Karpas-422 (cell line): ENCODE measurements around the gene NUTF2. TPM values are rescaled to one million over a fixed set of nuclear protein-coding genes. Genes with fewer than 3 reads are reported as not detected.

ENCODE experiments used
- DNase-seq: peaks from one replicate; pipeline ENCODE4 v3.0.0-alpha.2; 2015
- H2AFZ ChIP-seq: fragments of 200-600 bp; sonication (generic); 2 replicates; pipeline ENCODE4 v1.6.1; 2014; ENCODE audit warnings: antibody characterized with exemption, low read length, mixed read lengths
- H3K27ac ChIP-seq: fragments of 200-600 bp; sonication (generic); 2 replicates; pipeline ENCODE4 v1.5.1; 2014; ENCODE audit warnings: mild to moderate bottlenecking, low read length, moderate library complexity
- H3K27me3 ChIP-seq: fragments of 200-600 bp; sonication (generic); 2 replicates; pipeline ENCODE4 v1.6.1; 2014; ENCODE audit warnings: low read length, mixed read lengths
- H3K36me3 ChIP-seq: fragments of 200-600 bp; sonication (generic); 2 replicates; pipeline ENCODE4 v1.6.1; 2014; ENCODE audit warnings: low read length, mixed read lengths; ENCODE audit not compliant: insufficient read depth
- H3K4me1 ChIP-seq: fragments of 200-600 bp; sonication (generic); 2 replicates; pipeline ENCODE4 v1.6.1; 2014; ENCODE audit warnings: mild to moderate bottlenecking, low read length, mixed read lengths
- H3K4me2 ChIP-seq: fragments of 200-600 bp; sonication (generic); 2 replicates; pipeline ENCODE4 v1.6.1; 2014; ENCODE audit warnings: low read length, low read depth, mild to moderate bottlenecking; ENCODE audit not compliant: poor library complexity, severe bottlenecking
- H3K4me3 ChIP-seq: fragments of 200-600 bp; sonication (generic); 2 replicates; pipeline ENCODE4 v1.5.1; 2014; ENCODE audit warnings: mild to moderate bottlenecking, antibody characterized with exemption, low read length, mixed read lengths
- H3K79me2 ChIP-seq: fragments of 200-600 bp; sonication (generic); 2 replicates; pipeline ENCODE4 v1.6.1; 2014; ENCODE audit warnings: mild to moderate bottlenecking, low read length, mixed read lengths
- H3K9ac ChIP-seq: fragments of 200-600 bp; sonication (generic); 2 replicates; pipeline ENCODE4 v1.6.0; 2014; ENCODE audit warnings: low read length
- H3K9me2 ChIP-seq: fragments of 200-600 bp; sonication (generic), shearing (Covaris generic); replicated peaks from 2 replicates; pipeline ENCODE4 v1.6.0; 2014; ENCODE audit warnings: mild to moderate bottlenecking, low read length, moderate library complexity; ENCODE audit not compliant: insufficient read depth
- H3K9me3 ChIP-seq: fragments of 300-700, 200-600 bp; sonication (generic); 2 replicates; pipeline ENCODE4 v1.6.1; 2014; ENCODE audit warnings: low read length, mixed read lengths
- H4K20me1 ChIP-seq: fragments of 200-600 bp; sonication (generic); 2 replicates; pipeline ENCODE4 v1.6.1; 2014; ENCODE audit warnings: mild to moderate bottlenecking, antibody characterized with exemption, low read length, low read depth; ENCODE audit not compliant: insufficient read depth
- total RNA-seq: library from RNA; depleted of rRNA; stranded (reverse); fragments of >200 nt; shearing (Covaris generic); gene quantifications from 2 replicates; pipeline ENCODE4 v1.2.3, GENCODE V29; 2014; ENCODE audit warnings: low replicate concordance

NUTF2 gene
- total RNA-seq, 1 experiment from 2014 or later = 179 TPM

DNA sequence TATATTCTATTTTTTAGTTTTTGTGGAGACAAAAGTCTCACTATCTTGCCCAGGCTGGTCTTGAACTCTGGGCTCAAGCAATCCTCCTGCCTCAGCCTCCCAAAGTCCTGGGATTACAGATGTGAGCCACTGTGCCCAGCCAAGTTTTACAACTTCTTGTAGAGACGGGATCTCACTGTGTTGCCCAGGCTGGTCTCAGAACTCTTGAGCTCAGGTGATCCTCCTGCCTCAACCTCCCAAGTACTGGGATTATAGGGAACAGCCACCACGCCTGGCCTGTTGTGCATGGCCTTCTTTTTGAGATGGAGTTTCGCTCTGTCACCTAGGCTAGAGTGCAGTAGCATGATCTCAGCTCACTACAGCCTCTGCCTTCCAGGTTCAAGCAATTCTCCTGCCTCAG lies 6.9 kb downstream of the NUTF2 start:
- peaks cover 5% of the 10 kb centered on the region; the same call in 1 of the 2 replicates for H3K36me3 ChIP-seq
- H3K9ac ChIP-seq = no peak overlapping the region
- H3K27ac ChIP-seq = no peak overlapping the region
- H3K4me2 ChIP-seq = no peak overlapping the region
- peaks cover 25% of the 10 kb centered on the region; the same call in 1 of the 2 replicates for H4K20me1 ChIP-seq
- H3K27me3 ChIP-seq = no peaks in the 10 kb centered on the region
- H3K79me2 ChIP-seq = peaks cover 96% of the 10 kb centered on the region
- no peaks in the 10 kb centered on the region for H3K4me1 ChIP-seq
- no peak overlapping the region for H3K4me3 ChIP-seq
- no peak for DNase-seq
- no peaks in the 10 kb centered on the region for H3K9me2 ChIP-seq
- no peaks in the 10 kb centered on the region for H3K9me3 ChIP-seq
- H2AFZ ChIP-seq = no peak overlapping the region

DNA sequence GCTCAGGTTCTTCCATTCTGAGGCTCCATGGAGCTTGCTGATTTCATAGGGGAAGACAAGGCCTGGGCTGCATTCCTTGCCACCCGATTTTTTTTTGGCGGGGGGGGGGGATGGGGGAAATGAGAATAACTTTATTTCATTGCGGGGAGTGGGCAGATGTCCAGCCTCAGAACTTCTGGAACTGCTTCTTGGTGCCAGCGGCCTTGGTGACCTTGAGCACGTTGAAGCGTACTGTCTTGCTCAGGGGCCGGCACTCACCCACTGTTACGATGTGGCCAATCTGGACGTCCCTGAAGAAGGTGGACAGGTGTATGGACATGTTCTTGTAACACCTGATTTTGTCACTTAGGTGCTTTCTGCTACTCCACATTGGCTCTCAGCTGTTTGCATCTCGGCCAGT lies 9.1 kb downstream of the NUTF2 start:
- Histone ChIP-seq H3K79me2 (peaks cover 98% of the 10 kb centered on the region), H3K4me2 (no peak overlapping the region), H3K27ac (no peak overlapping the region), H3K9me2 (no peaks in the 10 kb centered on the region), H3K36me3 (no peaks in the 10 kb centered on the region), H2AFZ (no peak overlapping the region), H3K27me3 (no peaks in the 10 kb centered on the region), H3K4me3 (no peak overlapping the region), H3K9me3 (no peaks in the 10 kb centered on the region), H3K4me1 (peaks cover 17% of the 10 kb centered on the region), H3K9ac (no peak overlapping the region), H4K20me1 (peaks cover 25% of the 10 kb centered on the region; the same call in 1 of the 2 replicates)
- DNase-seq = no peak

DNA sequence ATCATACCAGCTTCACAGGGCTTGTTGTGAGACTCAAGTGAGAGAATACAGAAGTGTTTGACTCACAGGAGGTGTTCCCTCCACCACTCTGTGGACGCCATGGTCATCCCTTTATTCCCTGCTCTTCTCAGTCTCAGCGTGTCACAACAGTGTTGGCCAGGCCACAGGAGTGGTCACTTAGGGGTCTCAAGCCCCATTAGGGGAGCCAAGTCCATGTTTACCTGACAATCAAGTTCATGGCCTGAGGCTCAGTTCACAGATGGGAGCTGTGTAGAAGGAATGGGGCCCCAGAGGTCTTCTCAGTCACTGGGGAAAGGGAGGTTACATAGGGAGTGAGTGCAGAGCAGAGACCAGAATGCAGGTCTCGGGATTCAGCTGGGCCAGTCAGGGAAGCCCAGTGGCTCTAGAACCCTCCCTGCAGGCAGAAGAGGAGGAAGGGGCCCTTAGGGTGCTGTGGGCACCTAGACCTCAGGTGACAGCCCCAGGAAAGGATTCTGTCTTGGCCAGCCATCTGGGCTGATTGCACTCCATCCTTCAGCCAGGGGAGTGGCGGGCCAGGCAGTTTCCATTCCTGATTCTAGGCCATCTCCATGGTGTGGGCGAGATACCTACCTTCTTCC lies 10.3 kb downstream of the NUTF2 start:
- Histone ChIP-seq H3K4me1 (peaks cover 20% of the 10 kb centered on the region), H3K4me2 (no peak overlapping the region), H2AFZ (no peak overlapping the region), H3K9me2 (no peaks in the 10 kb centered on the region), H3K9me3 (no peaks in the 10 kb centered on the region), H3K4me3 (no peak overlapping the region), H3K79me2 (peaks cover 98% of the 10 kb centered on the region), H3K36me3 (no peaks in the 10 kb centered on the region), H3K27me3 (no peaks in the 10 kb centered on the region), H4K20me1 (peaks cover 37% of the 10 kb centered on the region), H3K9ac (no peak overlapping the region), H3K27ac (no peak overlapping the region)
- DNase-seq = no peak

DNA sequence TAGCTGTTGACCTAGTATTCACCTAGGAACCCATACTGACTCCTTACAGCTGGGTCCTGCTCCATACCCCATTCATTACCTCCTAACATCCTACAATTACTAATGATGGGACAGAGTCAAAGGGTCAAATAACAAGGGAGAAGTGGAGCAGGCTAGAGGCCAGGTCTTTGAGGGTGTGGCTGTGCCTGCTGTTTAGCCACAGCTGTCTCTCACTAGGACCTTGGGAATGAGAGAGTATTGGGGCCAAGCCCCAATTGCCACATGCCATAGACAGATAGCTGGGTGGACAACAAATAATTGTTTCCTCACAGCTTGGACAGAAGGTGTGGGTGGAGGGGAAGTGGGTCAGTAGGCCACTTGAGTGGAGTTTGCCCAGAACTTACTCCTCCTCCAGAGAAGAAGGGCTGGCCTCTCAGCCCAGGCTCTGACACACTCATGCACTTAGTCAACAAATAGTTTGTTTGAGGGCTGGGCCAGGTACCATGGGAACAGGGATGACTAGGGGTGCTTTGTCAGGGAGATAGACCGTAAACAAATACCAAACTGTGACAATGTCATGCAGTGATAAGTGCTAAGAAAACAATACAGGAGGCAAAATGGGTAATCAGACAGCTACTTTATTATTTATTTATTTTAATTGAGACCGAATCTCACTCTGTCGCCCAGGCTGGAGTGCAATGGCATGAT lies 11.0 kb downstream of the NUTF2 start:
- Histone ChIP-seq H3K9me2 (no peaks in the 10 kb centered on the region), H3K9ac (no peak overlapping the region), H3K4me2 (no peak overlapping the region), H4K20me1 (peaks cover 41% of the 10 kb centered on the region), H3K9me3 (no peaks in the 10 kb centered on the region), H3K27ac (no peak overlapping the region), H3K4me3 (no peak overlapping the region), H2AFZ (no peak overlapping the region), H3K79me2 (peaks cover 100% of the 10 kb centered on the region), H3K36me3 (no peaks in the 10 kb centered on the region), H3K4me1 (peaks cover 20% of the 10 kb centered on the region), H3K27me3 (no peaks in the 10 kb centered on the region)
- no peak for DNase-seq

DNA sequence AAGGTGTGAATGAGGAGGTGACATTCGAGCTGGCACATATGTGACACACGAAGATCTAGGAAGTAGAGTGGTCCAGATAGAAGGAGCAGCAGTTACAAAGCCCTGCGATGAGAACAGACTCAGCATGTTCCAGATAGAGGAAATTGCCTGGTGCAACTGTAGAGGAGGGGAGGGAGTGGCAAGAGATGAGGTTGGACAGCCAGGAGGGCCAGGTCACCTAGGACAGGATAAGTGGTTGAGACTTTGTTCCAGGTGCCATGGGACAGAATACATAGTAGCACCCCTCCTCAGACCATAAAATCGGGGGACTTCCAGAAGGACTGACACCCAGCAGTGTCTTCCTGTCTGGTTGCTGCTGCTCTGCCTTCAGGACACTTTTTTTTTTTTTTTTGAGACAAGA lies 11.8 kb downstream of the NUTF2 start:
- H2AFZ ChIP-seq = no peak overlapping the region
- H3K4me2 ChIP-seq = no peak overlapping the region
- no peak overlapping the region for H3K4me3 ChIP-seq
- peaks cover 20% of the 10 kb centered on the region for H3K4me1 ChIP-seq
- no peaks in the 10 kb centered on the region for H3K27me3 ChIP-seq
- H3K9me3 ChIP-seq = no peaks in the 10 kb centered on the region
- peaks cover 41% of the 10 kb centered on the region for H4K20me1 ChIP-seq
- H3K27ac ChIP-seq = no peak overlapping the region
- H3K79me2 ChIP-seq = peaks cover 100% of the 10 kb centered on the region
- no peaks in the 10 kb centered on the region for H3K9me2 ChIP-seq
- H3K9ac ChIP-seq = no peak overlapping the region
- H3K36me3 ChIP-seq = no peaks in the 10 kb centered on the region
- no peak for DNase-seq

DNA sequence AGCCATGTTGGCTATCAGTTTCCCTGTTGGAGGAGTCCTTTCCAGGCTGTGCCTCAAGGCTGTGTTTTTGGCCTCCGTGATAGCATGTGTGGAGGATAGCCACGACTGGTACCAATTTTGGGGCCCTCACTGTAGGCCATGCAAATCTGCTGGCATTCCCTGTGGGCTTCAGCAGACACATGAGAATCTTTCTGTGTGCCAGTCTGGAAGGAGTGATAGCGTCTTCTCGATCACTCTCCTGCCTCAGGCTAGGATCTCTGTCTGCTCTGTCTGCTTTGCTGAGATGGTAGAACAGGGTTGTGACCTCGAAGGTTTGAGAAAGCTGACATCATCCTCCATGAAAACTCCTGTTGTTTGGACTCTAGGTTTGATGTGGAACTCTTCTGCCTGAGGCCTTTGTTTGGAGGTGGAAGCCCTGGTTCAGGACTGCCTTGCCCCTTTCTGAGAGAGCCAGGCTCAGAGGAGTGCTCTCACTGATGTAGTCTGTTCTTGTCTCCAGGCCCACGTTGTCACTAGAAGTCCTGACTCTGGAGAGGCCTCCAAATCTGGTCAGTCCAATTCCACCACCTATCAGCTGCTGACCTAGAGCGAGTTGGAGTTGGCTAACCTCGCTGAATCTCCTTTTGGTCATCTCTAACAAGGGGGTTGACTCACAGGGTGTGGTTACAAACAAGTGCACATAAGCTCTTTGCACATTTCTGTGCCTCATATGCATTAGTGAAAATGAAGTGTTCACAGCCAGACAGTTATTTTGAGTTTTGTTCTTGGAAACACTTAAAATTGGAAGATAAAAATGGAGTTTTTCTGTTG lies 14.1 kb downstream of the NUTF2 start:
- peaks cover 32% of the 10 kb centered on the region for H4K20me1 ChIP-seq
- no peaks in the 10 kb centered on the region for H3K27me3 ChIP-seq
- no peaks in the 10 kb centered on the region for H3K9me3 ChIP-seq
- H3K4me1 ChIP-seq = peaks cover 20% of the 10 kb centered on the region
- H3K79me2 ChIP-seq = peaks cover 91% of the 10 kb centered on the region
- peak; percentile 58 for DNase-seq
- H3K36me3 ChIP-seq = peaks cover 9% of the 10 kb centered on the region; the same call in 1 of the 2 replicates
- H3K27ac ChIP-seq = peak overlapping the region; percentile 60
- no peak overlapping the region for H3K4me3 ChIP-seq
- peak overlapping the region; percentile 29 for H3K4me2 ChIP-seq
- no peaks in the 10 kb centered on the region for H3K9me2 ChIP-seq
- no peak overlapping the region for H2AFZ ChIP-seq
- H3K9ac ChIP-seq = peak overlapping the region; percentile 19; the same call in 1 of the 2 replicates

DNA sequence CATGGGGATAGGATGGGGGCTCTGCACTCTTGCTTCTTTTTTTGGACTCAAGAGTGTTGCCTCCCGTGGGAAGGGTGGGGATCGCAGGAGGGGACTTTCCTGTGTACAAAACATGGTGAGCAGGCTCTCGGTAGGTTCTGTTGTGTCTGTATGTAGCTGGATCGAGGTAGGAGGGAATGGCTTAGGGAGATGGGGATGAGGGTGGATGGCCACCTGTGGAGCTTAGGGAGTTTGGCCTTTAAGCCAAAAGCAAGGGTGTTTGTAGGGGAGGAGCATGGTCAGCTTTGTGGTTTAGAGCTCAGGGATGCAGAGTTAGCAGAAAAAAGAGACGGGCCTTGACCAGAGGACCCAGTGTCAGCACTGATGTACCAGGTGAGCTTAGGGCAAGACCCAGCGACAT lies 15.1 kb downstream of the NUTF2 start:
- Histone ChIP-seq H3K27ac (no peak overlapping the region), H3K27me3 (no peaks in the 10 kb centered on the region), H4K20me1 (peaks cover 26% of the 10 kb centered on the region), H3K4me3 (no peak overlapping the region), H3K4me1 (peaks cover 20% of the 10 kb centered on the region), H3K9me2 (no peaks in the 10 kb centered on the region), H3K79me2 (peaks cover 80% of the 10 kb centered on the region), H3K36me3 (peaks cover 9% of the 10 kb centered on the region; the same call in 1 of the 2 replicates), H3K9ac (no peak overlapping the region), H2AFZ (no peak overlapping the region), H3K4me2 (no peak overlapping the region), H3K9me3 (no peaks in the 10 kb centered on the region)
- no peak for DNase-seq
